ENCODE measurements around the gene JPH2.

JPH2 gene

GRCh38 chr20:44183282-44183681 is 3.7 kb downstream of the JPH2 start:
- ATAC-seq: no peak
- TF ChIP-seq PPARA (CRISPR knock-in tag; IDR thresholded peaks at IDR 0.05; ENCODE audit: borderline replicate concordance): no peak
- no peak for TF ChIP-seq CSRNP3 (CRISPR knock-in tag; IDR thresholded peaks at IDR 0.05)
- no peak for TF ChIP-seq ESRRG (CRISPR knock-in tag; IDR thresholded peaks at IDR 0.05)
- TF ChIP-seq BACH2 (CRISPR knock-in tag; IDR thresholded peaks at IDR 0.05; ENCODE audit: borderline replicate concordance): no peak
- TF ChIP-seq ZFP30 (CRISPR knock-in tag; IDR thresholded peaks at IDR 0.05): no peak
- TF ChIP-seq ZNF70 (CRISPR knock-in tag; IDR thresholded peaks at IDR 0.05): no peak
- no peak for TF ChIP-seq ZFP3 (CRISPR knock-in tag; IDR thresholded peaks at IDR 0.05)
- no peak for TF ChIP-seq TOX (CRISPR knock-in tag; IDR thresholded peaks at IDR 0.05; ENCODE audit: borderline replicate concordance)
- no peak for TF ChIP-seq POU6F1 (CRISPR knock-in tag; IDR thresholded peaks at IDR 0.05; ENCODE audit: borderline replicate concordance, low read depth)
- TF ChIP-seq ZNF8 (CRISPR knock-in tag; IDR thresholded peaks at IDR 0.05): no peak
- no peak for TF ChIP-seq CREB5 (CRISPR knock-in tag; IDR thresholded peaks at IDR 0.05; ENCODE audit: low read depth)
- no peak for TF ChIP-seq TCF4 (CRISPR knock-in tag; IDR thresholded peaks at IDR 0.05; ENCODE audit: borderline replicate concordance)
- TF ChIP-seq ZC3H10 (CRISPR knock-in tag; IDR thresholded peaks at IDR 0.05): no peak
- no peak for TF ChIP-seq SNAI2 (CRISPR knock-in tag; IDR thresholded peaks at IDR 0.05)
- TF ChIP-seq GLIS3 (CRISPR knock-in tag; IDR thresholded peaks at IDR 0.05): no peak
- no peak for TF ChIP-seq OSR1 (CRISPR knock-in tag; IDR thresholded peaks at IDR 0.05)
- TF ChIP-seq TSHZ2 (CRISPR knock-in tag; IDR thresholded peaks at IDR 0.05): no peak
- no peak for TF ChIP-seq CSDC2 (CRISPR knock-in tag; IDR thresholded peaks at IDR 0.05)
- TF ChIP-seq ZNF565 (CRISPR knock-in tag; conservative IDR thresholded peaks at IDR 0.05; ENCODE audit: low read depth): no peak

GRCh38 chr20:44182863-44183262 is 4.1 kb downstream of the JPH2 start:
- TF ChIP-seq GLIS3 (CRISPR knock-in tag; IDR thresholded peaks at IDR 0.05): no peak
- ATAC-seq: no peak

GRCh38 chr20:44182135-44182765 is 4.7 kb downstream of the JPH2 start:
- ATAC-seq: no peak
- no peak for TF ChIP-seq ZNF70 (CRISPR knock-in tag; IDR thresholded peaks at IDR 0.05)
- no peak for TF ChIP-seq TCF4 (CRISPR knock-in tag; IDR thresholded peaks at IDR 0.05; ENCODE audit: borderline replicate concordance)
- TF ChIP-seq CSDC2 (CRISPR knock-in tag; IDR thresholded peaks at IDR 0.05): no peak
- no peak for TF ChIP-seq ZNF8 (CRISPR knock-in tag; IDR thresholded peaks at IDR 0.05)
- no peak for TF ChIP-seq GLIS3 (CRISPR knock-in tag; IDR thresholded peaks at IDR 0.05)
- no peak for TF ChIP-seq ZC3H10 (CRISPR knock-in tag; IDR thresholded peaks at IDR 0.05)
- TF ChIP-seq ESRRG (CRISPR knock-in tag; IDR thresholded peaks at IDR 0.05): no peak
- TF ChIP-seq PATZ1 (CRISPR knock-in tag; IDR thresholded peaks at IDR 0.05; ENCODE audit: borderline replicate concordance): no peak
- no peak for TF ChIP-seq SNAI2 (CRISPR knock-in tag; IDR thresholded peaks at IDR 0.05)
- TF ChIP-seq BACH2 (CRISPR knock-in tag; IDR thresholded peaks at IDR 0.05; ENCODE audit: borderline replicate concordance): no peak
- TF ChIP-seq ARNTL (CRISPR knock-in tag; IDR thresholded peaks at IDR 0.05; ENCODE audit: borderline replicate concordance, low read depth): no peak
- no peak for TF ChIP-seq CSRNP3 (CRISPR knock-in tag; IDR thresholded peaks at IDR 0.05)
- no peak for TF ChIP-seq PPARA (CRISPR knock-in tag; IDR thresholded peaks at IDR 0.05; ENCODE audit: borderline replicate concordance)
- no peak for TF ChIP-seq ZFP30 (CRISPR knock-in tag; IDR thresholded peaks at IDR 0.05)
- no peak for TF ChIP-seq OSR1 (CRISPR knock-in tag; IDR thresholded peaks at IDR 0.05)
- TF ChIP-seq POU6F1 (CRISPR knock-in tag; IDR thresholded peaks at IDR 0.05; ENCODE audit: borderline replicate concordance, low read depth): no peak
